NCI-H69 (cell line): Measurements from ENCODE around the gene FAM120A.

Experiments used
- DNase-seq: peaks from one replicate; lab custom pipeline; 2025; lab: John Stamatoyannopoulos, UW

The FAM120A gene

GRCh38 chr9:93557366-93558137 is 106.1 kb downstream of the FAM120A start:
- no peak for DNase-seq

- no peak for DNase-seq
Measured at GRCh38 chr9:93558503-93558902, 107.0 kb downstream of the FAM120A start.

GRCh38 chr9:93560991-93561390 is 109.5 kb downstream of the FAM120A start:
- no peak for DNase-seq

- peak; percentile 51 for DNase-seq
Measured at GRCh38 chr9:93562157-93562556, 110.7 kb downstream of the FAM120A start.

DNA sequence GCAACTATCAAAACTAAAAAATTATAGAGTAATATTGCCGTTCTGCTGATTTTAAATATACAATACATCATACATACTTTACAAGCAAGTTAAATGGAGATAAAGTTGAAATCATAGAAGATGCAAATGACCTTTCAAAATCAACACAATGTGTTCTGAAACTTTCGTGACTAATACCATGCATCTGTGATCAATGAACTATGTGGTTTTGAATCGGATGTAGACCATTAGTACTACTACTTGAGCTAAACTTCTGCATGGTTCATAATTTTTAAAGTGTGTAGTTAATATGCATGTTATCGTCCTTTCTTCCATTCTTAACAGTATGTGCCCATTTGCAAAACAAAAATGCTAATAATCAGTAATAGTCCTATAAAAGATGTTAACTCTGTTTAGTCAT is 113.6 kb downstream of the FAM120A start:
- no peak for DNase-seq

- DNase-seq: peak; percentile 99
Measured at GRCh38 chr9:93566408-93567270, 115.2 kb downstream of the FAM120A start.

DNA sequence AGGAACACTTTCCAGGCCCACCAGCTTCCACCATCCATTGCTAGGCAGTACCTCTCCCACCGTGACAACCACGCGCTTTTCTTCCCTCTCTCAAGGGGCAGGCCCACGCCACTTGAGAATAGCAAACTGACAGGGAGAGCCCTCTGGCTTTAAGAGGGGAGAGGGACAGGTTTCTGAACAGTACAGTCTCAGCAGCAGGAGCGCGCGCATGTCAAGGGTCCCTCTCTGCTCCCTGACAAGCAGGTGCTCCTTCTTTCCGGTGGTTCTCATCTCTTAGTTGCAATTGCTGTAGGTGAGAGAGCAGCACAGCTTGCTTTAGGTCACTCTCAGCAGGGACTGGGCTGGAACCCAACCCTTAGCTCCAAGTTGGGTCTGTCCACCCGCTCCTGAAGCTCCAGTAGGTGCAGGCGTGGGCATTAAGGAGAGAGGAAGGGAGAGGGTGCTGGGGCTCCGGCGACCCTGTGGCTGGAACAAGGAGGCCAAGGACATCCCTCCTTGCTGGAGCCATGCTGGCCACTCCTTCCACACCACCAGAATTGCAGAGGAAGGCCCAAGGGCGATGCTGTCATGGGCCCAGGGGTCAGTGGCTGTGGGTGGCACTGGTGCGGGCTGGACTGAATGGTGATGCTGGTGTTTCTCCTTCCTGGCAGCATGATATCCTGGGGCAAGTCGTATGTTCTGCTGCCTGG is 115.9 kb downstream of the FAM120A start:
- DNase-seq: peak; percentile 38

- no peak for DNase-seq
Measured at GRCh38 chr9:93568169-93568568, 116.7 kb downstream of the FAM120A start.

DNA sequence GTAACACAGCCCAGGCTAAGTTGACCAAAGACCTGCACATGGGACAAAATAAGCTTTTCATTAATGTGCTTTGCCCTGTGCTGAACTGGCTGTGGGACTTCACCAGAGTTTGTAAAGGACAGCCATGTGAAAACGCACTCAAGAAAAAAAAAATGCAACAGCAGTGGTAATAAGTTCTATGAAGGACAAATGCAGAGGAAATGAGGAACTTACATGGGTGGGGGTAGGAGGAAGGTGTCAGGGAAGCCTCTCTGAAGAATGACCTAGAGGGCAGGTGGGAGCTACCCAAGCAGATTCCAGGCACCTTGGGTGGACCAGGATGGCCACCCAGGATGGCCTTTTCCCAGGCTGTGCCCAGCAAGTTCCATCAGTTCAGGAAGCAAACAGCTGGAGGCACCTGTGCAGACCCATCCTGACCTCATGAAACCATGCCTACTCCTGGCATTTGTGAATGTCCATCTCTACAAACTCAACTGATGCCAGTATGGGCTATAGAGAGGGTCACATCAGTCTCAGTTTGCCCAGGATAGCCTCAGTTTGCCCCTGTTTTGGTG is 118.2 kb downstream of the FAM120A start:
- no peak for DNase-seq

DNA sequence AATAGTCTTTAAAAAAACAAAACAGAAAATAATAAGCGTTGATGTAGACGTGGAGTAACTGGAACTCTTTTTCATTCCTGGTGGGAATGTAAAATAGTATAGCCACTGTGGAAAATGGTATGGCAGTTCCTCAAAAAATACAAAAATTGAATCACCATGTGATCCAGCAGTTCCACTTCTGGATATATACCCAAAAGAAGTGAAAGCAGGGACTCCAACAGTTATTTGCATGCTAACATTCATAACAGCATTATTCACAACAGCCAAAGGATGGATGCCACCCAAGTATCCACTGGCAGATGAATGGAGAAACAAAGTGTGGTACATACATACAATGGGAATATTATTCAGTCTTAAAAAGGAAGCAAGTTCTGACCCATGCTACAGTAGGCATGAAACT is 120.7 kb downstream of the FAM120A start:
- no peak for DNase-seq

- no peak for DNase-seq
Measured at GRCh38 chr9:93572636-93573515, 121.4 kb downstream of the FAM120A start.

DNA sequence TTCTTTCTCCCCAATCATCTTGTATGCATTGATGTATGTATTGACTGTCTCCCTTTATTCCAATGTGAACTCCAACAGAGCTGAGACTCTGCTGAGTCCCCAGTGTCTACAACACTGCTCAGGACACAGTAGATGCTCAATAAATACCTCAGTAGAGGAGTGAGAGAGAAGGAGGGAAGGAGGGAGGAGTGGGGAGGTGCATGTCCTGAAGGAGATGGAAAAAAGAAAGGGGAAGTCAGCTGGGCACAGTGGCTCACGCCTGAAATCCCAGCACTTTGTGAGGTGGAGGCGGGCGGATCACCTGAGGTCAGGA is 122.0 kb downstream of the FAM120A start:
- no peak for DNase-seq

DNA sequence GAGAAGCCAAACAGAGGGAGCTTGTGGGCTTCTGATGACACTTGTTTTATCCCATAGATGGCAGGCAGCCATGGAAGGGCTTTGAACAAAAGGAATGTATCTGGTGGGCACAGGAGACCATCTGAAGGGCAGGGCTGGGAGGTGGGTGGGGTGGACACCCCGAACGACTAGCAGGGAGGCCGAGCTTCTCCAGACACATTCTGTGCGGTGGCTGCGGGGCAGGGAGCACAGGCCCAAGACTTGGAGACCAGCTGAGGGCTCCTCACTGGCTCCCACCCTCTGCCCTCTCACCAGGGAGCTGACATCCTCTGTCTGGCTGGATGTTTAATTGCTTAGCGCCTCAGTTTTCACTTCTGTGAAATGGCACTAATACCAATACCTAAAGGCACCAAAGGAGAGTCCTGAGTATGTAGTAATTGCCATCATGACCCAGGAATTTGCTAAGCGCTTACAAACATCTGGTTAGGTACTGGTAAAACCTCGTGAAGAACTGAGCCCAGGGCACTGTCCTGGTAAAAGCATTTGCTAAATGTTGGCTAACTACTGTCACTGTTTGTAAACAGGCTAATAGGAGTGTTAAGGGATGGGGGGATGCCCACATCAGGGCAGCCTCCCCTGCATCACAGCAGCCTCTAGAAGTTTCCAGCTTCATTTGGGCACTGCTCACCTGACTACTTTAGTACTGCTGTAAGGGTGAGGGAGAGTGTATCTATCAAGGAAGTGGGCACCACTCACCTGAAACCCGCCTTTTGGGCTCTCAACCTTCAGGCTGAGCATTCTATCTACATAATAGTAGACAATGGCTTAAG is 122.8 kb downstream of the FAM120A start:
- DNase-seq: no peak

DNA sequence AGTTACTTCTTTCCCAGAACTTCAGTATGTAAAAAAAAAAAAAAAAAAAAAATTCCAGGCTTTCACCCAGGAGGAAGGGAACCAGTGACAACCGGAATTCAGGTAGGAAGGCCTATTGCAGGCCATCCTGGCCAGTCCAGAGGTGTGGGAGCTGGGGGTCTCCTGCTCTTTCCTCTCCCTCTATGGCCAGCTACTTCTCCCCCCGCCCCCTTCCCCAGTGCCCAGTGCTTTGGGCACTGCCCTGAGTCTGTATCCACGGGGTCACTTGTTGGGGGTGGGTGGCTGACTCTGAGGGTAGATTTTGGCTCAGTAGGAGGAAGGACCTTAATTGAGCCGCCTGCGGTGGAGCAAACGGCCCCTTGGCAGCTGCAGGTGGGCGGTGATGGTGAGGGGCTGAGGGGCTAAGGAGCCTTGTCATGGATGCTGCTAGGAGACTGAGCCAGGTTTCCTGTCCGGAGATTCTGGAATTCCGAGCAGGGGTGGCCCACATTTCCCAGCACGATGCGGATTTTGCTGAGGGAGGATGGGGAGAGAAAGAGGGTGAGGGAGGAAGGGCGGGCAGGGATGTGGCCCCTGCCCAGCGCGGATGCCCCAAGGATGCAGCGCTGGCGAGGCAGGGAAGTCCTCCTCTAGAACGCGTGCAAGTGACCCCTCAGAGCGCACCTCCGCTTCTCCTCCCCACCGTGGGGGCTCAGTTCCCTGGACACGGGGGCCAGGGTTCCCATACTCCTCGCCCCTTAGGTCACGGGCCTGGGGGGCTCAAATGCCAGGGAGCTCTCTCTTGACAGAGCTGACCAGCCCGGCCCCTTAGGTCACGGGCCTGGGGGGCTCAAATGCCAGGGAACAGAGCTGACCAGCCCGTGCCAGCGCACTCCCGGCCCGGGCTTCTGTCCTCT is 123.7 kb downstream of the FAM120A start:
- DNase-seq: no peak

DNA sequence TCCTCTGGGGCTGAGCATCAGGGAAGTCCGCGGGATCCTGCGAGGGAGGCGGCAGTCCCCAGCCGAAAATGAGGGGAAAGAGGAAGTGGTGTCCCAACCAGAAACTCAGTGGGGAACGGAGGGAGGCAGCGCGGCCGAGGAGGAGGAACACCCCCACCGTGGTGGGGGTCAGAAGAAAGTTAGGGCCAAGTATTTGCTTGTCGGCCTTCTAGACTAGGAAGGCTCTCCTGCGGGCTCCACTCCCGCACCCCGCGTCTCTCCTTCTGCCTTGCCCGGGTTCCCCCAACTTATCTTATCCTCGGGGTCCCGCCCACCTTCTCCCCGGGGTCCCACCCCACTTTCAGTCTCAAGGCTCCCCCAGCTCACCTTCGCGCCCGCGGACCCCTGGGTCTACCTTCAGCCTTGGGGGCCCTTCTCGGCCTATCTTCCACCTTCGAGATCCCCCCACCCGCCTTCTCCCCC is 124.3 kb downstream of the FAM120A start:
- peak; percentile 66 for DNase-seq

GRCh38 chr9:93576258-93577077 is 125.0 kb downstream of the FAM120A start, which contains the start of gene PHF2:
TSS of gene PHF2 (plus strand) at chr9:93576584. CDS start at chr9:93576774, 190 bp downstream.
- peak; percentile 79 for DNase-seq

DNA sequence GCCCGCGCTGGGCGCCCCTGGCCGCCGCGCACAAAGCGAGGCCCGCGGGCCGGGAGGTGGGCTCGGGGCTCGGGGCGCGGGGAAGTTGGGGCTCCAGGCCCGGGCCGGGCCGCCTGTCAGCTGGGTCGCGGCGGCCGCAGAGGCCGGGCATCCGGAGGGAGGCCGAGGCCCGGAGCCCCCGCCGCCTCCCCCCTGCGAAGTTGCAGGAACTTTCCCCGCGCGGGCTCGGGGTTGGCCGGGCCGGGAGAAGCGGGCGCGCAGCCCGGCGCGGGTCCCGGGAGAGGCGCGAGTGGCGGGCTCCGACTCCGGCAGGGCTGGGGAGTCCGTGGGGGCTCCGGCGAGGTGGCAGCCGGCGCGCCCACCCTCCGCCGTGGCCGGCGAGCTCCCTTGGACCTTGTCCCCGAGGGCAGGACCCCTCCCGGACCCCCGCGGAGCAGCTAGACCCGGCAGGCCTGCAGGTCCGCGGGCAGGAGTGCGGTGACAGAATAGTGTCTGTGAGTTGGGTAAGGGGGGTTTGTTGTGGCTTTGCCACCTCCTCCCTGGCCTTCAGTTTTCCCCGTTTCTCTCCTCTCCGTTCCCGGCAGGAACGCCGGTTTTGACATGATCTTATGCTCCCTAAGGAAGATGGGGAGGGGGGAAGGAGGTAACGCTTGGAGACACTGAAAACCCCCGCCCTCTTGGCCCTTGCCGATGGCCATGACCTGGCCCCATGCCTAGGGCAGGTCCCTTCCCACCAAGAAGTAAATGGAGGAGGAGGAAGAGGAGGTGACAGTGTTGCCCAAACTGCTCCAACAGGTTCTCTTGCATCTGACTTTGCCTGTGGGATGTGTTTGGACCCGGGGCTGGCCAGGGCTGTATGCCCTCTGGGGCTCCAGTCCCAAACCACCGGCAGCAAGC is 125.8 kb downstream of the FAM120A start:
- DNase-seq: peak; percentile 69
